HG03095 (cell line): ENCODE measurements around the gene CYTH3.
"Not testable (repeated sequence)": the region's sequence is repeated elsewhere in the genome, so short reads cannot be mapped to it uniquely, and the experiment has no call there.

Source experiments
- ATAC-seq: cut with Tn5 transposase; IDR thresholded peaks from one replicate; pipeline ENCODE4 v1.9.1; 2021; ENCODE audit warnings: moderate library complexity; ENCODE audit not compliant: unreplicated experiment

Gene CYTH3

DNA sequence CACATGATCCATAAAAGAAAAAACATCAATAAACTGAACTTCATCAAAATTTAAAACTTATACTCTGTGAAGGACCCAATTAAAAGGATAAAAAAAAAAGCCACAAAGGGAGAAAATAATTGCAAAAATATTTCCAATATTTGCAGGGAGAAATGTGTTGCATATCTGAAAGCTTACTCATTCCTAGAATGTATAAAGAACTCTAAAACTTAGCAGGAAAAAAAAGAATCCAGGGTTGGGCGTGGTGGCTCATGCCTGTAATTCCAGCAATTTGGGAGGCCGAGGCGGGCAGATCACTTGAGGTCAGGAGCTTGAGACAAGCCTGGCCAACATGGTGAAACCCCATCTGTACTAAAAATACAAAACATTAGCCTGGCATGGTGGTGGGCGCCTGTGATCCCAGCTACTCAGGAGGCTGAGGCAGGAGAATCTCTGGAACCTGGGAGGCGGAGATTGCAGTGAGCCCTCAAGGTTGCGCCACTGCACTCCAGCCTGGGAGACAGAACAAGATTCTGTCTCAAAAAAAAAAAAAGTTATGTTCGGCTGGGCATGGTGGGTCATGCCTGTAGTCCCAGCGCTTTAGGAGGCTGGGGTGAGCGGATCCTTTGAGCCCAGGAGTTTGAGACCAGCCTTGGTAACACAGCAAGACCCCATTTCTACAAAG lies 11.1 kb upstream of the CYTH3 start:
- ATAC-seq = not testable (repeated sequence)

DNA sequence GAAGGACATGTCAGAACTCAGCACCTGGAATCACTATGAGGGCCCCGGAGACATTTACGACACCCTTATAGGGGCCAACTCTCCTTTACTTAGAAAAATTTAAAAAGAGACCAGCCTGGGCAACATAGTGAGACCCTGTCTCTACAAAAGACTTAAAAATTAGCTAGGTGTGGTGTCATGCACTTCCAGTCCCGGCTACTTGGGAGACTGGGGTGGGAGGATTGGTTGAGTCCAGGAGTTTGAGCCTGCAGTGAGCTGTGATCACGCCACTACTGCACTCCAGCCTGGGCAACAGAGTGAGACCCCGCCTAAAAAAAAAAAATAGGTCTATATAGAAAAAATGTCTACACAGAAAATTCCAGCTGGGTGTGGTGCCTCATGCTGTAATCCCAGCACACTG lies 7.5 kb upstream of the CYTH3 start:
- no peak for ATAC-seq

DNA sequence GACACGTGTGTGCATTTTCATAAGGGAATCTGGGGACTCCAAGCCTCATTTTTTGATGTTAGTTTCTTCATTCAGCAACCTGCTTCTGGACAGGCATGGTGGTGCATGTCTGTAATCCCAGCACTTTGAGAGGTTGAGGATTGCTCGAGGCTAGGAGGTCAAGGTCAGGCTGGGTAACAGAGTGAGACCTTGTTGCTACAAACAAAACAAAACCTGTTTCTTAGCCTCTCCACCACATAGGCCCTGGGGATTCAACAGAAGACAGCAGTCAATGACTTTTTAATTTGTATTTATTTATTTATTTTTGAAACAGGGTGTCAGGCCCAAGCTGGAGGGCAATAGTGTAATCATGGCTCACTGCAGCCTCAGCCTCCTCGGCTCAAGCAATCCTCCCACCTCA lies 6.9 kb upstream of the CYTH3 start:
- ATAC-seq = no peak

DNA sequence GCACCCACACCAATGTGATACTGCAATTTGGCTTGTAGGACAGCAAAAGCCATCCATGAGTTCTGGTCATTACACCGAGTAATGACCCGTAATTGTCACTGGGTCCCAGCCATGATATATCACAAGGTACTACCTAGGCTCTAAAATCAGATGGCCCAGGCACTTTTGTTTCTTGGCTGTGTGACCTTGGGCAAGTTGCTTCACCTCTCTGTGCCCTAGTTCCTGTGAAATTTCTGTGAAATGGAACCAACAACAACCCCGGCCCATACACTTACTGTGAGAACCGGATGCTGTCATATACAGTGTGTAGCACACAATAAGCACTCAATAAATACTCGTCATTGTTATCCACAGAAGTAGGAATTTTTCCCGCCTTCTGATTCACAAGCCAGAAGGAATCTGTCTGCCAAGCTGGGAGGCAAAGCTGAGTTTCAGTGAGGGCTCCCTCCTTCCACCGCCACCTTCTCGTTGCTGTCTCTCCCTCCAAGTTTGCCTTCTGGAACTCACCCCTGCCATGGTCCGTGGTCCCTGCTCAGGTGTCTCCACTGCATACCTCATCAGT lies 6.4 kb upstream of the CYTH3 start:
- no peak for ATAC-seq

DNA sequence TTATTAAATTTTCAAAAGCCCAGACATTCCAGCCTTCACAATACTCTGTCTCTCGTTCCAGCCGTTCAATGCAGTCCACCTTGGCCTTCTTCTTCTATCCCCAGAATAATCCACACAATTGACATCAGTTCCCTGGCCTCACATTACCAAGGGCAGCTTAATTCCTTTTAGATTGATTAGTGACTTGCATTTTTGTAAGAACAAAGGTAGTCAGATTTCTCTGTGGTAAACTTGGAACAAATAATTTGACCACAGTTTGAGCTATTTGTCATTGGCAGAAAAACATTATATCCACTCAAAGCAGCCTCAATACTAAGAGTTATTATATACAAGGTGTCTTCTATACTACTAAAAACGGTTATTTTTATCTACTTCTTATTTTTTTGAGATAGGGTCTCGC lies 5.1 kb upstream of the CYTH3 start:
- ATAC-seq = no peak

DNA sequence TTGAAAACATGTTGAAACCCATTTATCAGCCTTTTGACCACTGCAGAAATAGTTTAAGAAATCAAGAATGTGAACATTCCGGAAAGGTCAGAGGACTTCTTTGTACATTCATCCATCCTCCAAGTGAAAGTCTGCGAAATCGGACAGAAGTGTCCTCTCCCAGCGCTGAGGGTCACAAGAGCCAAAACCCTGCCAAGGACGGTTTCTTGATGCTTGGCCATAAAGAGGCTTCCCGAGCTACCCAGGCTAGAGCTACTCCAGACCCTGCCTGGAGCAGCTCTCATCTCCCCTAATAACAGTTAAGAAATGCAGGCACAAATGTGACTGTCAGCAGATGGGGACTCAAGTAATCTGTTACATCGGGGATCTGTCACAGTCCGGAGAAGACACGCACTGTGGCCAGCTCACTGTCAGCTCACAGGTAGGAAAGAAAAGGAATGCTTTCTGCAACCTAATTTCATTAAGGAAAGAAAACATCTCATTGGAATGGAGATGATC lies 4.5 kb upstream of the CYTH3 start:
- no peak for ATAC-seq

DNA sequence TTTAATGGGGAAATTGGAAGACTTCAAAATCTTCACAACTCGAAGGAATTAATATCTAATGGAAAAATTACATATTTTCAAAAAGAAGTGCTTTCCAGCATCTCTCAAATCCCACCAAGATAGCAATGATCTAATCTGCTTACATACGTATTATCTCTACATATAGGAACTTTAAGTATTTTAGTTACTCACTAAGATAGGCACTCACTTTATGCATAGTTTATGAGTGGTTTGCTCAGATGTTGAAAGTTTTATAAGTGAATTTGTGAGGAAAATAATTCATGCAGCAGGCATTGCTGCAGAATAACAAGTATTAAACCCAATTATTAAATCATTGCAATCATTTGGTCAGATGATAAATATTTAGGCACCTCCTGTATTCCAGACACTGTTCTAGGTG lies 2.3 kb upstream of the CYTH3 start:
- ATAC-seq = no peak

DNA sequence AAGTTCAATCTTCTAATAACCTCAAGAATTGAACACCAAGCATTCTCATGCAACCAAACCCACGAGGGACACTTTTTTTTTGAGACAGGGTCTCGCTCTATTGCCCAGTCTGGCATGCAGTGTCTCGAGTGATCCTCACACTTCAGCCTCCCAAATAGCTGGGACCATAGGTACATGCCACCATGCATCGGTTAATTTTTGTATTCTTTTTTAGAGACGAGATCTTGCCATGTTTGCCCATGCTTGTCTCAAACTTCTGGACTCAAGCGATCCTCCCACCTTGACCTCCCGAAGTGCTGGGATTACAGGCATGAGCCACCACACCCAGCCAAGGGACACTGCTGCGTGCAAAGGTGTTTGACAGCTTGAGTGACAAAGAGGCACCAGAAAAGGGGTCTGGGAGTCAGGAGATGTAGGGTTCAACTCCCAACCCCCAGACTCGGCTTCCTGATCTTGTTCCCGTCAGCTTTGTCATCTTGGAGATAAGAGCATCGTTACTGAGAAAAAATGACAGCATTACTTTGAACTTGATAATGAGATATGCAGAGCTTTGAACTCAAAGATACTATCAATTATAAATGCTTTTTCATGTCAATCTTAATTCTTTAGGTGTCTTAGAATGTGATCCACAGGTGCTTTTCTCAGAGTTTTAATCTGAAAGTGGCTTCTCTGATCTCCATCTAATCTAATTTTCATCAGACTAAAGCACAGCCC lies 1.6 kb upstream of the CYTH3 start:
- no peak for ATAC-seq

DNA sequence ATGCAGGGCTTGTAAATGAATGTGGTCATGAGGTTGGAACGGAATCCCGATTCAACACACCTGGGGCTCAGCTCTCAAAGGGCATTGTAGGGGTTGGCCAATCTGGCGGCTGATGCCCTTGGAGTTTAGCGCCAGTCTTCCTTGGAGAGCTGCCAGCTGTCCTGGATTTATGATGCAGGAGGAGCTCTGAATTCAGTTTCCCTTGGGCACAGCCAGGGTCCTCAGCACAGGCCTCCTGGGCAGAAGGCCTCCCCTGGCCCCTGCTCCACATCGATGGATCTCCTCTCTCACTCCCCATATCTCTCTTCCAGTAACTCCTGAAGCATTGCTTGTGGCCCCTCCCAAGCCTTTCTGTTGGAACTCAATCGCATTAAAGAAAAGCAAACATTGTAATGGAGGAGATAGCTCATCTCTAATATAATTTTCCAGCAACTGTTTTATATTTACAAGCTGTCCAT lies 985 bp upstream of the CYTH3 start:
- no peak for ATAC-seq

DNA sequence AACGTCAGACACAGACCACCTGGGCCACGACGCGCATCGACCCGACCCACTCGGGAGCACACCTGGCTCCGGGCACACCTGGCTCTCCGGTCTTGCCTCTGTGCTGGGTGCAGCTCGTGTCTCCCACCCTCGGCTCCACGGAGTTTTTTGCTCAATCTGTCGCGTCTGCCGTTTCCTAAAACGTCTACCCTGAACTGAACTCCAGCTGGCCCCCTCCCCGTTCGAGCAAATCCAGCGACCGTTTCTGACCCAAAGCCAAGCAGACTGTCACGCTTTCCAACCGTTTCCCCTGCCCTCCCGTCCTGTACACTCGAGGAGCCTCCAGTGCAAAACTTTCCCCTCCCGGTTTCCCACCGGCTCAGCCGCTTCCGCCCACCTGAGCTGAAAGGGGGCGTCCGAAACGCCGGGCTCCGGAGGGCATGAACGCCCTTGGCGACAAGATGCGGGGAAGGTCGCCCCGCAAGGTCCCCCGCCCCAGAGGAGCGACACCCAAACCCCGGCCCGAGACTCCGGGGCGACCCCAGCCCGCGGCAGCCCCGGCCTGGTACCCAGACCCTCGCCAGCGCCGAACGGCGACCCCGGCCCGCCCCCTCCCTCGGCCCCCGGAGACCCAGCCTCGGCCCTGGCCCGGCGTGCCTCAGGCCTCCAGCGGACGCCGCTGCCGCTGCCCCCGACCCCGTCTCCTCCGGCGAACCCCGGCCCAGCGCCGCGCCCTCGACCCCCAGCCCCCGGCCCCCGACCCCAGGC lies 557 bp downstream of the CYTH3 start:
- no peak for ATAC-seq

DNA sequence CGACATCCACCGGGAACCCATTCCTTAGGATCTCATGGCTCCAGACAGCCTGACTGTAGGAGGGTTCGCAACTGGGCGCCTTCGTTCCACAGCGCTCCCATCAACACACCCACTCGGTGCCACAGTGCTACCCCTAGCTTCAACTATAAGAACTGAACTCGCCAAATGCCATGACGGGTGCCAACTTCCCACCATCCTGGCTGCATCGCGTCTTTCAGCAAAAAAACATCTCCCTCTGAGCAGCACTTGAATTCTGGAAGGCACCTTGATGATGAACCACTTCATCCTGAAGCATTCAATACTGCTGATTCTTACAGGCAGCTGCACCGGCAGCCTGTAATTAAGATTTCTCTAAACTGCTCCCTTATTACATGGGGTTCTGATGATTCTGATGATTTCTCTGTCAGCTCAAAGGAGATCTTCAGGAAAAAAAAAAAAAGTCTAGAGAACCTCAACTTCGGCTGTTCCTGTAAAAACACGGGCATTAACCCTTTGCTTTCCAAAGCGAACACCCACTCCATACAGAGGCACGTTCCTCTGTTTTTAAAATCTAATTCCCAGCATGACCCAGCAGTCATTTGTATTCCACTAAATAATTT lies 1.3 kb downstream of the CYTH3 start:
- ATAC-seq = no peak

DNA sequence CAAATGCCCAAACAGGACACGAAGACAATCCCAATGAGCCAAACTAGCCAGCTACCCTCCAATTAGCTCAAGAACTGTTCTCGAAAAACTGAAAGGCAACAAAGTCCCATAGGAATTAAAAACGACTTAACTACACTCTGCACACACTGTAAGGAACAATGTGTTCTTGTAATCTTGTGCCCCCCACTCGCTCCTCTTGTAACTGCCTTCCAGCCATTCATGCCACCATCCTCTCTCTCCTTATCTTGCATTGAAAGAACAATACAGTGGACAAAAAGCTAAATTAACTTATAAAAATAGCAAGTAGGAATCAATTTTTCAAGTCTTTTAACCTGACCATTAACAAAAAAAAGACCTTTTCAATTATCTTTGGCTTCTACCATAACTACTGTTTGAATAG lies 2.9 kb downstream of the CYTH3 start:
- no peak for ATAC-seq

DNA sequence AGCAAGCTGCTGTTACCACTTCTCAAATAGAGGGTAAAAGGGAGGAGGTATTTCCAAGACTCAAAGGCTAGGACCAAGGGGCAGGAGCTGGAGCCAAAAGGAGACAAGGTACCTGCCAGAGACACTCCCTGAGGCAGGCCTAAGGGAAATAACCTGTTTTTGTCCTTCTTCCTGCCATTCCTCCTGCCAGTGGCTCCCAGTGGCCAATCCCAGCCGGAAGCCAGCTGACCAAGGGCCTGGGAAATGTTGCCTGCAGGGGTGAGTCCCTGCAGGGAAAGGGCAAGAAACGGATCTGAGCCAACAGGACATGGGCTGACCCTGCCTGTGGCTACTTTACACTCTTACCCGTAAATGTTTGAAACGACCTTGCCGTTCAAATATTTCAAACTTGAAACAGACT lies 3.5 kb downstream of the CYTH3 start:
- no peak for ATAC-seq

DNA sequence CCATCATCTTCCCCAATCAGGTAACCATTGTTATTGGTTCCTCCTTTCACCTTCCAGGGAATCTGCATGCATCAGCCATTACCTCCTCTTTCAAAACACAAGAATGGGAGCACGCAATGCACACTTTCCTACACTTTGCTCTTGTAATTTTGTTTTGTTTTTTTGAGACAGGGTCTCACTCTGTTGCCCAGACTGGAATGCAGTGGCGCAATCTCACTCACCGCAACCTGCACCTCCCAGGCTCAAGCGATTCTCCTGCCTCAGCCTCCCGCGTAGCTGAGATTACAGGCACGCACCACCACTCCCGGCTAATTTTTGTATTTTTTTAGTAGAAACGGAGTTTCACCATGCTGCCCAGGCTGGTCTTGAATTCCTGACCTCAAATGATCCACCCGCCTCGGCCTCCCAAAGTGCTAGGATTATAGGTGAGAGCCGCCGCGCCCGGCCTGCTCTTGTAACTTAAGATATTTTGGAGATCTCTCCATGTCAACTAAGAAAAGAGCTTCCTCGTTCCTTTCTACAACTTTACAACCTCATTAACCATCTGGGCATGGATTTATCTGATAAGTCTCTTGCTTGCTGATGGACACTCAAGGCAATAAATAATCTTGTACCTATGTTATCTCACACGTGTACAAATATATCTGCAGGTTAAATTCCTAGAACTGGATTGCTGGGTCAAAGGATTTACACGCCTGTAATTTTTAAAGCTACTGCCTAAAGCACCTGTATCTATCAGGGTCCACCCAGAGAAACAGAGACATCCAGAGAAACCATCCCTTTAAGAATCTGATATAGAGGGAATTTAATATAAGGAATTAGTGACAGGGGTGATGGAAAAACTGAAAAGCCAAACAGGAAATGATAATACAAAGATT lies 4.2 kb downstream of the CYTH3 start:
- no peak for ATAC-seq

DNA sequence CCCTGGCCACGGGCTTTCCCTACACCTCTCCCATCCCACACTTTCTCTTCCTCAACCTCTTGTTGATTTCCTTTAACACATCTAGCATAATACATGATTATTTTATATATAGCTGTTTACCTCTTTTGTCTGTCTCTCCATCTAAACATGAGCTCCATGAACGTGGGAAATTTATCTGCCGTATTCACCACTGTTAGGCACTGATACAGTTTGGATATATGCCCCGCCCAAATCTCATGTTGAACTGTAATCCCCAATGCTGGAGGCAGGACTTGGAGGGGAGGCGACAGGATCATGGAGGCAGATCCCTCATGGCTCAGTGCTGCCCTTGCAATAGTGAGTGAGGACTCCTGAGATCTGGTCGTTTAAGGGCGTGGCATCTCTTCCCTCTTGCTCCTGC lies 5.7 kb downstream of the CYTH3 start:
- ATAC-seq = no peak

DNA sequence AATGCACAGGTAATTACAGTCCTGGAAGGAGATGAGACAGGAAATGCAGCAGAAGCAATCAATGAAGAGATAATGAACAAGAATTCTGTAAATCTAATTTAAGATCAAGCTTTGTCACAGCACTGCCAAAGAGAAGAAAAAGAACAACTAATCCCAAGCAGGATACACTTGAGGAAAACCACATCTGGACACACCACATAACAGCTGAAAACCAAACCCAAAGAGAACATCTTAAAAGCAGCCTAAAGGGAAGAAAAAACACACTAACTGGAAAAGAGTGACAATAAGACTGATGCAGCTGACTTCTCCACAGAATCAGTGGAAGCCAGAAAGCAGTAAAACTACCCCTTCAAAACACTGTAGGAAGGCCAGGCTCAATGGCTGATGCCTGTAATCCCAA lies 10.2 kb downstream of the CYTH3 start:
- ATAC-seq = no peak

DNA sequence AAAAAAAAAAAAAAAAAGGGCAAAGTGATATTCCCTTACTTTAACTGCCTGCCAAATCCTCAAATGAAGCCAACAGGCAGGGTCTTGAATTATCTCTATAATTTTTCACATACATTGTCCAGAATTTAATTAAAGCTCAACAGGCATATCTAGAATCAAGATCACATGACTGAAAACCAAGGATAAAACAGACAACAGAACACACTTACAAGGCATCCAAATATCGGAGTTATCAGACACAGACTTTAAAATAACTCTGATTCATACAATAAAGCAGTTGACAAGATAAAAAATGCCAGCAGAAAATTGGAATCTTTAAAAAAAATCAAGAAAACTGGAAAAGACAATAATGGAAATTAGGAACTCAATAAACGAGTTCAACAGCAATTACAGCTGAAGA lies 10.7 kb downstream of the CYTH3 start:
- no peak for ATAC-seq

DNA sequence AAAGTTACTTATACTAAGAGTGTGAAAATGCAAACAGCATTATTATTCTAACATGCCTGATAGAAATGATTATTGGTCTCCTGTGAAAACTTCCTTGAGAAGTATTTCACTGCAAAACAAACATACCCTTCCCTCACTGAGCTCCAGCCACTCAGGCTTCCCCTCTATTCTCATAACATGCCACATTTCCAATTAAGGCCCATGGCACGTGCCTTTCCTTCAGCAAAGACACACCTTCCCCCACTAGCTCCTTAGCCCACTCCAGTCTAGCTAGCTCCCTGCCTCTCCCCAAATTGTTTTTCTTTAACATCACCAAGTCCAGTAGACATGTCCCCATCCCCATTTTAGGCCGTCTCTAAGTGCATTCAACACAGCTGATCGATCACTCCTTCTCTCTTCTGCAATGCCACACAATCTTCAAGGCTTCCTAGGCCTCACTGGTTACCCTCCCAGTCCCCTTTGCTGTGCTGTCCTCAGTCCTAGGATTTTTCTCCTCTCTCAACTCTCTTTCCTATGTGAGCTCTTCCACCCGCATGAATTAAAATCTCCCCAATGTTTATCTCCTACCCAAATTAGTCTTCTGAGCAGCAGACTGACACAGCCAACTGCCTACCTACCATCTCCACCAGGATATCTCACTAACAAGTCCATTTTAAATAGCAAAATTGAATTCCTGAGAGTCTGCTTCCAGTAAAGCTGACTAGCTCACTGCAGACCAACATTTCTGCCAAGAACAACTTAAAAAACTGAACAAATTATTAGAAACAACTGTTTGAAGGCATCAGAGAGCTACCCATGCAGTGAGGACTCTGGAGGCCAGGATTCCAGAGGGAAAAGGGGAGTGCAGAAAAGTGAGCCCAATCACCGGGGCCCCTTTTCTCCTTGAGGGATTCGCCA lies 11.9 kb downstream of the CYTH3 start:
- ATAC-seq = no peak

DNA sequence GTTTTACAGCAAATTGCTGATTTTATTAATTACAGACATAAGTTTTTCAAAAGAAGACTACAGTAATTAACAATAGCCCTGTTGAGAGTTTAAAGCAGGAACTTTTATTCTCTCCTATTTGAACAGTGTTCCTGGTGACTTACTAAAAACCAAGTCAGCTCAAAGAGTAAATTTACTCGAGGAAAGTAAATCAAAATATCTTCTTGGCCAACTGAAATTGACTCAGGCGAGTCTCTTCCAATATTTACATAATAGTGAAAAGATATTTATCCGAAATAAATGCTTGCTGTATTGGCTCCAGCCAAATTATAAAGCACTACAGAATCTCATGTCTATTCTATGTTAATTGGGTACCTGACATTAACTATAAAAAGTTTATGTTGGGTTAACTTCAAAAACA lies 13.2 kb downstream of the CYTH3 start:
- ATAC-seq = no peak
